ENCODE measurements around the gene DRC3. TPM values are rescaled to one million over a fixed set of nuclear protein-coding genes. Genes with fewer than 3 reads are reported as not detected.

Gene DRC3
- total RNA-seq, 1 donor from 2014 or later = 0.74 TPM

- intact Hi-C loops (cut with DNase I) = no loop called here
- no peaks in the 10 kb centered on the region for H3K9me3 ChIP-seq
- no peaks in the 10 kb centered on the region for H3K36me3 ChIP-seq
- no peak for TF ChIP-seq POLR2AphosphoS5 (IDR thresholded peaks at IDR 0.05; ENCODE audit: insufficient read depth in 1 of 2, low read depth in 1 of 2)
- DNase-seq (ENCODE audit: extremely low spot score in 2 of 2) = no peak
- H3K4me3 ChIP-seq = no peak overlapping the region
- H3K27me3 ChIP-seq = no peaks in the 10 kb centered on the region
- H3K4me1 ChIP-seq = peaks cover 62% of the 10 kb centered on the region
- no peak overlapping the region for H3K27ac ChIP-seq
Observed at GRCh38 chr17:17963694-17964436, 8.8 kb upstream of the DRC3 start.

GRCh38 chr17:17964710-17965109 lies 8.0 kb upstream of the DRC3 start:
- peaks cover 62% of the 10 kb centered on the region for H3K4me1 ChIP-seq
- H3K27ac ChIP-seq = no peak overlapping the region

DNA sequence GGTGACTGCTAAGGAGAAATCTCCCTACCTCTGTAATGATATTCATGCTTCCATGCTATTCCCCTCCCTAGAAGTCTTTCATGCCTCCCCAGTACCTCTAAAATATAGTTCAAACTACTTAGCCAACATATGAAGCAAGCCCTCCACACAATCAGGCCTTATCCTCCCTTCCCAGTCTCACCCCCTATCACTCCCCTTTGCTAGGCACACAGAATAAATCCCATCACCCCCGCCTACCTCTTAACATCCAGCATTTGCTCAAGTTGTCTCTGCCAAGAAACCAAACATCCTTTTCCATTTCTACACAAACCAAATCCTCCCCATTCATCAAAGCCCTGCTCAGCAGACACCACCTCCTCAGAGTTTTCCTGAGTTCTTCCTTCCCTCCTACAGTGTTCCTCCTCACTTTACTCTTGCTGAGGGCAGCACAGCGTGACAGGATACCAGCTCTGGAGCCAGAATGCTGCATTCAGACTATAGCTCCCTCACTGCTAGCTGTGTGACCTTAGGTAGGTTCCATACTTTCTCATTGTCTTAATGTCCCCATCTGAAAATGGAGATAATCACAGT lies 7.4 kb upstream of the DRC3 start:
- Histone ChIP-seq H3K4me3 (no peak overlapping the region), H3K27me3 (no peaks in the 10 kb centered on the region), H3K36me3 (no peaks in the 10 kb centered on the region), H3K4me1 (peaks cover 62% of the 10 kb centered on the region), H3K27ac (no peak overlapping the region), H3K9me3 (no peaks in the 10 kb centered on the region)
- no peak for DNase-seq (ENCODE audit: extremely low spot score in 2 of 2)
- TF ChIP-seq POLR2A (IDR thresholded peaks at IDR 0.05) (no peak), POLR2AphosphoS5 (IDR thresholded peaks at IDR 0.05; ENCODE audit: insufficient read depth in 1 of 2, low read depth in 1 of 2) (no peak)
- TF ChIP-seq, protein P1, sequence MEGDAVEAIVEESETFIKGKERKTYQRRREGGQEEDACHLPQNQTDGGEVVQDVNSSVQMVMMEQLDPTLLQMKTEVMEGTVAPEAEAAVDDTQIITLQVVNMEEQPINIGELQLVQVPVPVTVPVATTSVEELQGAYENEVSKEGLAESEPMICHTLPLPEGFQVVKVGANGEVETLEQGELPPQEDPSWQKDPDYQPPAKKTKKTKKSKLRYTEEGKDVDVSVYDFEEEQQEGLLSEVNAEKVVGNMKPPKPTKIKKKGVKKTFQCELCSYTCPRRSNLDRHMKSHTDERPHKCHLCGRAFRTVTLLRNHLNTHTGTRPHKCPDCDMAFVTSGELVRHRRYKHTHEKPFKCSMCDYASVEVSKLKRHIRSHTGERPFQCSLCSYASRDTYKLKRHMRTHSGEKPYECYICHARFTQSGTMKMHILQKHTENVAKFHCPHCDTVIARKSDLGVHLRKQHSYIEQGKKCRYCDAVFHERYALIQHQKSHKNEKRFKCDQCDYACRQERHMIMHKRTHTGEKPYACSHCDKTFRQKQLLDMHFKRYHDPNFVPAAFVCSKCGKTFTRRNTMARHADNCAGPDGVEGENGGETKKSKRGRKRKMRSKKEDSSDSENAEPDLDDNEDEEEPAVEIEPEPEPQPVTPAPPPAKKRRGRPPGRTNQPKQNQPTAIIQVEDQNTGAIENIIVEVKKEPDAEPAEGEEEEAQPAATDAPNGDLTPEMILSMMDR (IDR thresholded peaks at IDR 0.05) = no peak
- intact Hi-C loops (cut with DNase I) = no loop called here

More at GRCh38 chr17:17964710-17965109, 8.0 kb upstream of the DRC3 start:
- no peak for TF ChIP-seq POLR2A (IDR thresholded peaks at IDR 0.05)
- Histone ChIP-seq H3K36me3 (no peaks in the 10 kb centered on the region), H3K9me3 (no peaks in the 10 kb centered on the region), H3K4me3 (no peak overlapping the region), H3K27me3 (no peaks in the 10 kb centered on the region)
- intact Hi-C loops (cut with DNase I) = no loop called here
- DNase-seq (ENCODE audit: extremely low spot score in 2 of 2) = no peak

DNA sequence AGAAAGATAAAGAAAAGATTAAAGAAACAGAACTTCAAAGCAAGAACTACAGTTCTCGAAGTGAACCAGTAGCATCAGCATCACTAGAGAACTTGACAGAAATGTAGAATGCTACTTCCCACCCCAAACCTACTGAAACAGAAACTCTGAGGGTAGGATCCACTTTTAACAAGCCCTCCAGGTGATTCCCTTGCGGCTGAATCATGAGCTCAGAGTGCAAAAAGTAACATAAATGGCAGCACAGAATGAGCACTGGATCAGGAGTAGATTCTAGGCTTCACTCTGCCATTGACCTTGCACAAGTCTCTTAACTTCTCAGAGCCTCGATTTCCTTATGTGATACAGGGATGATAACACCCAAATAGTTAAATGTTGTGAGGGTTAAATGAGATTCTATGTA lies 6.3 kb upstream of the DRC3 start:
- peaks cover 72% of the 10 kb centered on the region for H3K4me1 ChIP-seq
- intact Hi-C loops (cut with DNase I) = no loop called here
- no peaks in the 10 kb centered on the region for H3K27me3 ChIP-seq
- H3K36me3 ChIP-seq = no peaks in the 10 kb centered on the region
- no peaks in the 10 kb centered on the region for H3K9me3 ChIP-seq
- H3K27ac ChIP-seq = no peak overlapping the region
- H3K4me3 ChIP-seq = no peak overlapping the region
- TF ChIP-seq, protein P1 (IDR thresholded peaks at IDR 0.05) = no peak
- DNase-seq (ENCODE audit: extremely low spot score in 2 of 2) = no peak

DNA sequence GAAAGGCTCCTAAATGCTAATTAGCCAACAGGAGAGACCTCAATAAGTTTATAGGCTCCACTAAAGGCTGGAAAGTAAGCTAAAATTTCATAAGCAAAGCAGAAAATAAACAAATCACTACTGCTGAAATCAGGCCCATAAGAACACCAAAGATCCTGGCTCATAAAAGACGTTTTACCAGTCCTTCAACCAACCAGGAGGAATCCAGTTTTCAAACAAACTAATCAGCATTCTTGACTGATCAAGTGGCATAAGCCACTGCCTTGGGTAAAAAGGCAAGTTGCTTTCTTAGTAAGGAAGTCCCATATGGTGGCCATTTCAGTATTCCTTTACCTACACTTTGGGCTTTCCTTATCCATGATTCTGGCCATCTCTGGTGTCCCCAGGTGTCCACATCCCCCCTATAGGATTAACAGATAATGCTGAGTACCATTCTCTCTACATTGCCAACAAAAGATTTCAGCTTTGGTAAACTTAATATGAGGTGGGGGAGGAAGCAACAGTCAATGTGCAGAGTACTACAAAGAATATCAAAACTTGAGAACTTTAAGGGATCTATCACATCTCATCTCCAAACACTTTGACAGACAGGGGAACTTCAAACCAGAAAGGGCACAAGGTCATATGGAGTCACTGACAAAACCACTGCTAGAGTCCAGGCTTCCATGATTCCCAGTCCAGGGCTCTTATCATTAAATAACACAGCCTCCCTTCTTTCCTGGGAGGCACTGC lies 1.8 kb upstream of the DRC3 start:
- TF ChIP-seq, protein P1 (IDR thresholded peaks at IDR 0.05) = no peak
- peak in 1 of 2 donors; percentile 82 for TF ChIP-seq POLR2AphosphoS5 (IDR thresholded peaks at IDR 0.05; ENCODE audit: insufficient read depth in 1 of 2, low read depth in 1 of 2)
- H3K36me3 ChIP-seq = no peaks in the 10 kb centered on the region
- intact Hi-C loops (cut with DNase I) = no loop called here
- H3K9me3 ChIP-seq = no peaks in the 10 kb centered on the region
- DNase-seq (ENCODE audit: extremely low spot score in 2 of 2) = no peak
- H3K27ac ChIP-seq = peak overlapping the region; percentile 93
- peaks cover 65% of the 10 kb centered on the region for H3K4me1 ChIP-seq
- H3K4me3 ChIP-seq = peak overlapping the region; percentile 96 to 98
- no peaks in the 10 kb centered on the region for H3K27me3 ChIP-seq

Data from vagina (tissue), 2 donors.